Endothelial cell of umbilical vein (primary cell): Measurements from ENCODE around the gene FHIT. TPM values are rescaled to one million over a fixed set of nuclear protein-coding genes. Genes with fewer than 3 reads are reported as not detected.

Experiments
- BruUV-seq: library from RNA; stranded (reverse); fragments of 400-500 nt; replicated peaks from 2 replicates; lab custom pipeline; 2021; lab: Mats Ljungman, UMichigan
- CTCF ChIA-PET: fragments of 300-600, 350-600 bp; sonication (Branson Sonifier 250); formaldehyde crosslinking; loops from one replicate; lab custom pipeline; 2021; ENCODE audit warnings: antibody characterized with exemption, inconsistent platforms; lab: Charles Lee
- POLR2A ChIA-PET: fragments of 300-600, 350-600 bp; sonication (Branson Sonifier 250); formaldehyde crosslinking; loops from one replicate; lab custom pipeline; 2021; ENCODE audit warnings: antibody characterized with exemption, inconsistent platforms; lab: Charles Lee
- DNase-seq: peaks from one replicate; pipeline ENCODE4 v3.0.0-alpha.2; 2011; ENCODE audit warnings: low read depth, low spot score
- FAIRE-seq: peaks from 2 replicates; lab custom pipeline; 2011; peaks lifted over from hg19 to GRCh38; lab: Jason Lieb, UNC
- H2AFZ ChIP-seq: 2 replicates; pipeline ENCODE4 v1.6.0; 2012; ENCODE audit warnings: low read depth, low read length, control low read depth, inconsistent platforms
- H3K27ac ChIP-seq: 2 replicates; pipeline ENCODE4 v1.5.1; 2011; ENCODE audit warnings: low read depth, mild to moderate bottlenecking, control low read depth, low read length, moderate library complexity; ENCODE audit not compliant: insufficient read depth
- H3K27me3 ChIP-seq, 2 experiments: 2 replicates each; pipeline versions ENCODE4 v1.6.0 to v1.6.1; 2011; ENCODE audit warnings: low read length in 2 of 2, mixed read lengths in 1 of 2; ENCODE audit not compliant: control insufficient read depth in 2 of 2, insufficient read depth in 2 of 2
- H3K36me3 ChIP-seq, 2 experiments: 2 replicates in 1 of 2; 3 replicates in 1 of 2; pipeline ENCODE4 v1.5.1; 2011; ENCODE audit warnings: low read length in 2 of 2, mild to moderate bottlenecking in 1 of 2, moderate library complexity in 1 of 2; ENCODE audit not compliant: control insufficient read depth in 2 of 2, insufficient read depth in 2 of 2; ENCODE audit errors: extremely low read depth in 1 of 2
- H3K4me1 ChIP-seq: 3 replicates; pipeline ENCODE4 v1.5.1; 2011; ENCODE audit warnings: mild to moderate bottlenecking, low read length; ENCODE audit not compliant: control insufficient read depth, insufficient read depth; ENCODE audit errors: extremely low read depth
- H3K4me2 ChIP-seq: 2 replicates; pipeline ENCODE4 v1.6.1; 2011; ENCODE audit warnings: low read length, control low read depth, mixed read lengths; ENCODE audit not compliant: insufficient read depth
- H3K4me3 ChIP-seq, 3 experiments: fragments of 200-600 bp in 1 of 3; sonication (generic), shearing (Covaris generic) in 1 of 3; replicated peaks in 1 of 3; 2 replicates each; pipeline ENCODE4 v1.5.1; 2011 to 2016; ENCODE audit warnings: control low read depth in 3 of 3, low read length in 3 of 3, mild to moderate bottlenecking in 2 of 3, inconsistent platforms in 1 of 3, low read depth in 1 of 3, moderate library complexity in 1 of 3; ENCODE audit not compliant: insufficient read depth in 1 of 3
- H3K79me2 ChIP-seq: 2 replicates; pipeline ENCODE4 v1.6.0; 2012; ENCODE audit warnings: low read length, inconsistent platforms; ENCODE audit not compliant: control insufficient read depth, insufficient read depth
- H3K9ac ChIP-seq: replicated peaks from 2 replicates; pipeline ENCODE3; 2011; ENCODE audit warnings: low read length, control low read depth; ENCODE audit not compliant: insufficient read depth; ENCODE audit errors: extremely low read depth
- H3K9me1 ChIP-seq: replicated peaks from 3 replicates; pipeline ENCODE4 v1.6.0; 2011; ENCODE audit warnings: mild to moderate bottlenecking, low read length; ENCODE audit not compliant: control insufficient read depth, insufficient read depth; ENCODE audit errors: extremely low read depth
- H3K9me3 ChIP-seq: replicated peaks from 2 replicates; pipeline ENCODE4 v1.5.1; 2012; ENCODE audit warnings: low read length, inconsistent platforms; ENCODE audit not compliant: control insufficient read depth, insufficient read depth
- H4K20me1 ChIP-seq: replicated peaks from 2 replicates; pipeline ENCODE3; 2011; ENCODE audit warnings: mild to moderate bottlenecking, low read length; ENCODE audit not compliant: control insufficient read depth, insufficient read depth; ENCODE audit errors: extremely low read depth
- CTCF ChIP-seq, 2 donors: IDR thresholded peaks; 1 replicate in 1 of 2; 2 replicates in 1 of 2; pipeline ENCODE4 v1.5.1; 2011; ENCODE audit warnings: low read length in 2 of 2, mild to moderate bottlenecking in 2 of 2, moderate library complexity in 2 of 2, control low read depth in 1 of 2, inconsistent platforms in 1 of 2, low read depth in 1 of 2; ENCODE audit not compliant: insufficient read depth in 1 of 2; ENCODE audit errors: extremely low read depth in 1 of 2
- EZH2 ChIP-seq: IDR thresholded peaks from 2 replicates; pipeline ENCODE4 v1.6.1; 2012; ENCODE audit warnings: borderline replicate concordance, low read depth, mild to moderate bottlenecking, moderate library complexity, low read length, inconsistent platforms; ENCODE audit not compliant: severe bottlenecking
- FOS ChIP-seq: IDR thresholded peaks from 2 replicates; pipeline ENCODE4 v1.6.1; 2011; ENCODE audit warnings: mild to moderate bottlenecking, low read length, moderate library complexity, borderline replicate concordance; ENCODE audit not compliant: insufficient read depth
- GATA2 ChIP-seq: IDR thresholded peaks from 2 replicates; pipeline ENCODE4 v1.7.0; 2011; ENCODE audit warnings: low read depth, mild to moderate bottlenecking, moderate library complexity, mixed read lengths, low read length; ENCODE audit not compliant: insufficient read length, insufficient read depth
- JUN ChIP-seq: IDR thresholded peaks from 2 replicates; pipeline ENCODE4 v1.6.1; 2011; ENCODE audit warnings: borderline replicate concordance, low read depth; ENCODE audit not compliant: insufficient read length, insufficient read depth
- MYC ChIP-seq: IDR thresholded peaks from one replicate; pipeline ENCODE4 v1.6.1; 2011; ENCODE audit warnings: mild to moderate bottlenecking, low read depth, low read length
- POLR2A ChIP-seq: IDR thresholded peaks from 2 replicates; pipeline ENCODE4 v1.6.1; 2012; ENCODE audit warnings: low read depth, mild to moderate bottlenecking, control low read depth, low read length
- POLR2AphosphoS5 ChIP-seq: IDR thresholded peaks from 2 replicates; pipeline ENCODE4 v1.6.1; 2012; ENCODE audit warnings: low read depth, mild to moderate bottlenecking, control low read depth, low read length, moderate library complexity; ENCODE audit not compliant: insufficient read depth
- dilution Hi-C: fragments of 300-500 bp; cut with MboI; formaldehyde crosslinking; loops from one replicate; pipeline ENCODE4 v1.15.0; 2019; ENCODE audit warnings: low sequenced_read_pairs; ENCODE audit not compliant: extremely low pct_ligation_motif_present
- intact Hi-C: fragments of 100-400 bp; cut with micrococcal nuclease; formaldehyde crosslinking; loops from one replicate; pipeline ENCODE4 v1.10.0; 2022
- polyA plus RNA-seq, 4 experiments: library from polyadenylated mRNA; depleted of rRNA in 3 of 4; stranded (reverse) in 3 of 4; unstranded in 1 of 4; fragments of >200 nt; gene quantifications; 2 replicates each; pipeline versions ENCODE4 v1.2.1 to v1.2.3, GENCODE V29; 2011 to 2012; ENCODE audit warnings: missing spikeins in 1 of 4
- total RNA-seq: library from RNA; stranded (reverse); gene quantifications from 2 replicates; pipeline ENCODE4 v1.2.3, GENCODE V29; 2021
- TF ChIP-seq, protein P1 (sequence below): IDR thresholded peaks from 2 replicates; pipeline ENCODE4 v1.6.1; 2011; ENCODE audit not compliant: insufficient read depth, insufficient read length

The FHIT gene
- total and polyA plus RNA-seq, 2 donors (not counting 3 experiments of a cell fraction or from before 2014, with no cell fraction given), result 0.47 to 2.2 TPM

- Histone ChIP-seq H3K4me1 (no peaks in the 10 kb centered on the region), H2AFZ (no peak overlapping the region), H3K4me2 (no peak overlapping the region), H3K36me3 (no peaks in the 10 kb centered on the region), H3K9me3 (peaks cover 3% of the 10 kb centered on the region), H3K4me3 (no peak overlapping the region), H3K79me2 (no peaks in the 10 kb centered on the region), H3K9me1 (no peaks in the 10 kb centered on the region), H3K27ac (no peak overlapping the region), H3K9ac (no peak overlapping the region), H3K27me3 (no peaks in the 10 kb centered on the region), H4K20me1 (no peaks in the 10 kb centered on the region)
- TF ChIP-seq POLR2AphosphoS5 (no peak), EZH2 (no peak), JUN (no peak)
- dilution Hi-C loops, result no loop called here
- intact Hi-C loops, result no loop called here
- ChIA-PET POLR2A (no interaction called here), CTCF (no interaction called here)
- no peak for FAIRE-seq
- DNase-seq, result no peak
- no TSS peak for BruUV-seq
These were observed 1260.3 kb downstream of the FHIT start for GRCh38 chr3:59990915-59991314.

DNA sequence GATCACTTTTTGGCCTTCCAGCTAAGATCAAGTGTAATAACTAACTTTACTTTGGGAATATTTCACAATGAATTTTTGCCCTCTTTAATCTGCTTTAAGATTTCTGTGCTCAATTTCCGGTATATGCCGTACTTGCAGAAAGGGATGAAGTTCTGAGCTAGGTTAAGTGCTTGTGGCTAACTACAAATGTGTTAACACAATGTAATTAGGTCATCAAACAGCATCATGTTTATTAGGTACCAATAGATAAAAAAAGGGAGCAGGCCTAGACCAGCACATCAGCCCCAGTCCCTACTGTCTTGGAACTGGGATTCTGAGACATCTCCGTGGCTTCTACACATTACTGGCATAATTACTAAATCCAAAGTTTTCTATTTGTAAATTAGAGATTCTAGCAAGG, 1268.7 kb downstream of the FHIT start:
- no peak overlapping the region for H3K4me2 ChIP-seq
- FAIRE-seq, result no peak
- H2AFZ ChIP-seq, result no peak overlapping the region
- no peaks in the 10 kb centered on the region for H3K9me3 ChIP-seq
- dilution Hi-C loops (no loop called here), intact Hi-C loops (no loop called here)
- TF ChIP-seq CTCF (IDR thresholded peaks at IDR 0.05; ENCODE audit: extremely low read depth in 1 of 2, insufficient read depth in 1 of 2, low read depth in 1 of 2, low read length in 2 of 2) (no peak), EZH2 (no peak), FOS (no peak), POLR2A (no peak), JUN (no peak), GATA2 (no peak), POLR2AphosphoS5 (no peak), MYC (no peak)
- TF ChIP-seq, protein P1, sequence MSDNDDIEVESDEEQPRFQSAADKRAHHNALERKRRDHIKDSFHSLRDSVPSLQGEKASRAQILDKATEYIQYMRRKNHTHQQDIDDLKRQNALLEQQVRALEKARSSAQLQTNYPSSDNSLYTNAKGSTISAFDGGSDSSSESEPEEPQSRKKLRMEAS, result no peak
- no peaks in the 10 kb centered on the region for H3K36me3 ChIP-seq
- H3K9me1 ChIP-seq, result no peaks in the 10 kb centered on the region
- no peaks in the 10 kb centered on the region for H4K20me1 ChIP-seq
- H3K4me3 ChIP-seq, result no peak overlapping the region
- H3K4me1 ChIP-seq, result no peaks in the 10 kb centered on the region
- H3K79me2 ChIP-seq, result no peaks in the 10 kb centered on the region
- POLR2A ChIA-PET, result no interaction called here
- no TSS peak for BruUV-seq
- no peak for DNase-seq
- CTCF ChIA-PET, result interaction anchor here (1.0 kb wide), 1 partner anchor 1399 kb away, joined by 3 read pairs; no protein-coding TSS in a partner anchor
- no peak overlapping the region for H3K9ac ChIP-seq
- no peaks in the 10 kb centered on the region for H3K27me3 ChIP-seq
- no peak overlapping the region for H3K27ac ChIP-seq
